ENCODE results near the gene TRERF1. TPM values are rescaled to one million over a fixed set of nuclear protein-coding genes. Genes with fewer than 3 reads are reported as not detected.

Gene TRERF1
- total RNA-seq, 1 donor: 9.8 TPM

DNA sequence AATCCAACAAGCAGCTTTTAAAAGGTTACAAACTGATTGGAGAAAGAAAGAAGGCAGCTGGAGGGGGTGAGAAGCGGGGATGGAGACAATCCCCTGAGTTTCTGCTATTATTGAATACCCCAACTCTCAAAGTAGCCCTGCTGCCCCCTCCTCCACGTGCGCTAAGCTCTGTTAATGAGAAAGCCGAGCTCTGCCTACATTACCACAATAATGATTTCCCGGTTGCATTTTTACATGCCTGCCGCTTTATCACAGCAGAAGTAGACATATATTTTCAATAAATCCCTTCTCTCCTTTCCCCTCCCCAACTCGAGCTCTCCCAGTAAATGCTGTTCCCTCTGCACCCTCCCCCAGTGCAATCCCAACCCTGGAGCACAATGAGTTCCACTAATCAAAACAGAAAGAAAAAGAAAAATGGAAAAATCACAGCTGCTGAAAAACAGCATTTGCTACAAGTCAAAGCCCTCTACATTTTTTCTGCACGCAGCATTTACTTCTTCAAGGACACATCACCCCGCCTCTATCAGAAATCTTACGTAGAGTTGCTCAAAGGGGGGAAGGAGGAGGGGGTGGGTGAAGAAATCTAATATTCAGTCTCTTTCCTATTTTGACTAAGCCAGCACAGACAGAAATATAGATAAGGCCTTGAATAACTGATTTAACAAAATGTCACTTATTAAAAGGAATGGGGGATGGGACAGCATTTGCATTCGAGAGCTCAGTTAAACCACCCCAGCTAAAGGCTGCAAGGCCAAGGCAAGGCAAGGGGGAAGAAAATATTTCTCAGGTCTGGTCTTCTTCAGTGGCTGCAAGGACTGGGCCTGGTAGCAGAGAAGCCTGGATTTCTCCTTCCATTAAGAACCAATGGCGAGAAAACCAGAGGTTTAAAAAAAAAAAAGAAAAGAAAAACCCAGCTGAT is 10.7 kb downstream of the TRERF1 start:
- Histone ChIP-seq H3K27me3 (ENCODE audit: insufficient read depth, low read length) (no peaks in the 10 kb centered on the region), H3K9me3 (ENCODE audit: low read depth, low read length) (no peaks in the 10 kb centered on the region), H3K4me1 (ENCODE audit: insufficient read depth, low read length) (peaks cover 28% of the 10 kb centered on the region), H3K4me3 (ENCODE audit: low read length) (no peak overlapping the region)

DNA sequence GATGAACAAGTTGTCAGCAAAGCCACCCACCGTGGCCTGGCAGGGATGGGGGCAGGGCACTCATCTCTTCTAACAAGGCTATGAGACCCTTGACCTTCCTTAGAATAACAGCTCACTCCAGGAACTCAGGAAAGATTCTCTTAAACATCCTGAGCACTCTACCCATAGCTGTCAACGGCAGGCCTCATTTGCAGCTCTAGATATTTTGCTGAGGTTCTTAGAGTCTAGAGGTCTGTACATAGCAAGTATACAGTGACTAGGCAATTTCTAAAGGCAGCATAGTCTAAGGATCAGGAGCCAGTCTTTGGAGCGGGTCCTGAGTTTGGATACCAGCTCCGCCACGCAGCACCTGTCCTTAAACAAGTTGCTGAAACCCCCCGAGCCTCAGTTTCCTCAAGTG is 11.7 kb downstream of the TRERF1 start:
- Histone ChIP-seq H3K4me3 (ENCODE audit: low read length) (no peak overlapping the region), H3K4me1 (ENCODE audit: insufficient read depth, low read length) (peaks cover 28% of the 10 kb centered on the region), H3K9me3 (ENCODE audit: low read depth, low read length) (no peaks in the 10 kb centered on the region), H3K27me3 (ENCODE audit: insufficient read depth, low read length) (no peaks in the 10 kb centered on the region)

DNA sequence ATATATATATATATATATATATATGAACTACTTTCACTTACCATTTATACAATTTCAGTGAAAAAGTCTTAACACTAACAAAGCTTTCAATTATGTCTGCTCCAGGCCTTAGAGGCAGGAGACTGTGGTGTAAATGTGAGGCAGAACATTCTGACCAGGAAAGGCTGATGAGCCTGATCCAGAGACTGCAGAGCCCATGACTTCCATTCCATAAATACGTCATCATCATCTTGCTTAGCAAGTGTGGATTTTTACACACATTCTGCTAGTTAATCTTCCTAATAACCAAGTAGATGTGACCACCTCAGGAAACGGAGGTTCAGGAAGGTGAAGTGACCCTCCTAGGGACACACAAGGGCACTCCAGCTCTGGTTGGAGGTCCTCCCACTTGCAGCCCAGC is 14.9 kb downstream of the TRERF1 start:
- Histone ChIP-seq H3K4me3 (ENCODE audit: low read length) (no peak overlapping the region), H3K4me1 (ENCODE audit: insufficient read depth, low read length) (peaks cover 20% of the 10 kb centered on the region), H3K9me3 (ENCODE audit: low read depth, low read length) (peaks cover 12% of the 10 kb centered on the region), H3K27me3 (ENCODE audit: insufficient read depth, low read length) (no peaks in the 10 kb centered on the region)

DNA sequence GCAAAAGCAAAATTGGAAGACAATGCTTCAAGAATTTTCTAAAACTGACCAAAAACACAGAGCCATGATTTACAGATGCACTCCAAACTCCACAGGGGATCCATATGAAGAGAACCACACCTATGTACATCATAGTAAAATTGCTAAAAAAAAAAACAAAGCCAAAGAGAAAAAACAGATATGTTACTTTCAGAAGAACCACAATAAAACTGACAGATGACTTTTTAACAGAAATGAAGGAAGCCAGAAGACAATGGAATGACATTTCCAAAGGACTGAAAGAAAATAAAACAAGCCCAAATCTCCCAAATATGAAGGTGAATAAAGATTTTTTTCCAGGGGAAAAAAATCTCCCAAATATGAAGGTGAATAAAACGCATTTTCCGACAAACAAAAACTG is 17.5 kb downstream of the TRERF1 start:
- no peak overlapping the region for H3K4me3 ChIP-seq (ENCODE audit: low read length)
- H3K27me3 ChIP-seq (ENCODE audit: insufficient read depth, low read length): no peaks in the 10 kb centered on the region
- H3K4me1 ChIP-seq (ENCODE audit: insufficient read depth, low read length): peaks cover 9% of the 10 kb centered on the region
- peaks cover 12% of the 10 kb centered on the region for H3K9me3 ChIP-seq (ENCODE audit: low read depth, low read length)

DNA sequence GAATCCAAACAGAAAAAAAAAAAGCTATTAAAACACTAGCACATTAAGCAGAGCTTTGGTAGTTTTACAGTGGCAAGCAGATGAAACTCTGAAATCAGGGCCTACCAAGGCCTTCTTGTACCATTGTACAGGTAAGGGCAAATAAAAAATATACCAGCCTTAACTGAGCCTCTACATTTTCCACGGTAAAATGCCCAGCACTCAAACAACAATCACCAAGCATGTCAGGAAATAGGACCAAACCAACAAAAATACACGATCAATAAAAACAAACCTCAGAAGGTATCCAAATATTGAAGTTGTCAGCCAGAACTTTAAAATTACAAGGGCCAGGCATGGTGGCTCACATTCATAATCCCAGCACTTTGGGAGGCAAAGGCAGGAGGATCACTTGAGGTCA is 18.3 kb downstream of the TRERF1 start:
- H3K4me3 ChIP-seq (ENCODE audit: low read length): no peak overlapping the region
- H3K27me3 ChIP-seq (ENCODE audit: insufficient read depth, low read length): no peaks in the 10 kb centered on the region
- H3K4me1 ChIP-seq (ENCODE audit: insufficient read depth, low read length): peaks cover 17% of the 10 kb centered on the region
- peaks cover 12% of the 10 kb centered on the region for H3K9me3 ChIP-seq (ENCODE audit: low read depth, low read length)

DNA sequence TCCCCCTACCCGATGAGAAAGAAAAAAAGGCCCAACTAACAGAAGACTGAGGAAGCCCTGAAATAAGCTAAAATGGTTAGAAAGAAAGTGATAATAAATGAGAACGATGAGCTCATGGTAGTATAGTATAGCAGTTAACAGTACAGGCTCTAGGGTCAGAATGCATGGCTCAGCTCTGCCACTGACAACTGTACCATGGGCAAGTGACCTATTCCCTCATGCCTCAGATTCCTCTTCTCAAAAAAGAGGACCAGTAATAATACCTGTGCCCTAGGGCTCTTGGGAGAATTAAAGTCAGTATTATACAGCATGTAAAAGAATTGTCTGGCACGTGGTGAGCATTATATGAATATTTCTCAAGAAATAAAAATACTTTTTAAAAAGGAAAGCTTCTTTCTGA is 19.8 kb downstream of the TRERF1 start:
- Histone ChIP-seq H3K4me1 (ENCODE audit: insufficient read depth, low read length) (peaks cover 25% of the 10 kb centered on the region), H3K4me3 (ENCODE audit: low read length) (no peak overlapping the region), H3K27me3 (ENCODE audit: insufficient read depth, low read length) (no peaks in the 10 kb centered on the region), H3K9me3 (ENCODE audit: low read depth, low read length) (peaks cover 12% of the 10 kb centered on the region)

DNA sequence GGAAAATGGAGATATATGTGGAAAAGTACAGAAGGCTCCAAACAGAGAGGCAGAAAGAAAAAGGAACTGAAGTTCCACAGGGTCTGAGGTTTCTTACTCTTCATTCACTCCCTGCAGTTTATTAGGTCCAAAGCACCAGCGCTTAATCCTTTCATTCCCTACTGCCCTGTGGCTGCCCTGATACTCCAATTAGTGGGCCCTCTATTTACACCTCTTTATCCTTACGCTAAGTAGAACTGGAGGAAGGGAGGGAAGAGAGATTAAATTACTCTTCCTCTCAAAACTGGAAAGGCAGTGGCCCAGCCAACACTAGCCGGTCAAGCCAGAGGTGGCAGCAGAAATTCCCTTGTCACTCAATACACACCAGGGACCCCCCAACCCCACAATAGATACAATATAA is 20.4 kb downstream of the TRERF1 start:
- peaks cover 12% of the 10 kb centered on the region for H3K9me3 ChIP-seq (ENCODE audit: low read depth, low read length)
- H3K4me1 ChIP-seq (ENCODE audit: insufficient read depth, low read length): peaks cover 25% of the 10 kb centered on the region
- H3K4me3 ChIP-seq (ENCODE audit: low read length): no peak overlapping the region
- H3K27me3 ChIP-seq (ENCODE audit: insufficient read depth, low read length): no peaks in the 10 kb centered on the region

DNA sequence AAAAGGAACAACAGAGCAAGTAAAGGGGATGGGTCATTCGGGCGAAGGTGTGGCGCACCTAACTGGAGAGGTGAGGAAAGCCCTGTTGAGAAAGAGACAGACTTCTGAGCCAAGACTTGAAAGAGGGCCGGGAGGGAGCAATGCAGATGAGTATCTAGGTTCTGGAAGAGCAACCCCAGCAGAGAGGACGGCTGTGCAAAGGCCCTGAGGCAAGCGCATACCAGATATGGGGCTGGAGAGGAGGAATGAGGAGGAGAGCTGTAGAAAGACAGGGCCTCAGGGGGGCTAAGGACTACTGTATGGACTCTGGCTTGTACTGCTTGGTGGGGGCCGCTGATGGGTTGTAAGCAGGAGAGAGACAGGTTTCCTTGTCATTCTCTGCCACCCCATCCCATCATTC is 21.9 kb downstream of the TRERF1 start:
- Histone ChIP-seq H3K4me3 (ENCODE audit: low read length) (no peak overlapping the region), H3K4me1 (ENCODE audit: insufficient read depth, low read length) (peaks cover 28% of the 10 kb centered on the region), H3K27me3 (ENCODE audit: insufficient read depth, low read length) (no peaks in the 10 kb centered on the region), H3K9me3 (ENCODE audit: low read depth, low read length) (peaks cover 12% of the 10 kb centered on the region)

DNA sequence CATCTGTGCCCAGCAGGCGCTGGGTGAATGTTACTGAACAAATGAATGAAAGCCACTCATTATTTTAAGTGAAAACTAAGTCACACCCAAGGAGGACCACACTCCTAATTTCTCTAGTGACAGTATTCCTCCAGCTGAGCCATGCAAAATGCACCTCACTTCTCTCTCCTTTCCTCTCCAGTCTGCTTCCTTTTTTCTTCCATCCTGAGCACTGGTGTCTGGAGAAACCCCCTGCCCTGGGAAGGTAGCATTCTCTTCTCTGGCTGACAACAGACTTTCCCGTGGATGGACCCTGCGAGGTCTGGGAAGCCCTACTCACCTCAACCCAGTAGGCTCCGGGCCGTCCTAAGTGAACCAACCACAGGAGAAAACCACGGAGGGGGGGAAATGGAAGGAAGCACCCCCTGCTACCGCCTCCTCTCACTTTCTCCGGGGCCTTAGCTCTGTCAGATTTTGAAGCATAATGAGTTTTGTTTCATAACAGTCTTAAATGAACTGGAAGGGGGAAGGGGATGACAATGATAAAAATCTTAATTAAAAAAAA is 22.6 kb downstream of the TRERF1 start:
- Histone ChIP-seq H3K4me1 (ENCODE audit: insufficient read depth, low read length) (peaks cover 28% of the 10 kb centered on the region), H3K4me3 (ENCODE audit: low read length) (no peak overlapping the region), H3K9me3 (ENCODE audit: low read depth, low read length) (peaks cover 9% of the 10 kb centered on the region), H3K27me3 (ENCODE audit: insufficient read depth, low read length) (no peaks in the 10 kb centered on the region)

DNA sequence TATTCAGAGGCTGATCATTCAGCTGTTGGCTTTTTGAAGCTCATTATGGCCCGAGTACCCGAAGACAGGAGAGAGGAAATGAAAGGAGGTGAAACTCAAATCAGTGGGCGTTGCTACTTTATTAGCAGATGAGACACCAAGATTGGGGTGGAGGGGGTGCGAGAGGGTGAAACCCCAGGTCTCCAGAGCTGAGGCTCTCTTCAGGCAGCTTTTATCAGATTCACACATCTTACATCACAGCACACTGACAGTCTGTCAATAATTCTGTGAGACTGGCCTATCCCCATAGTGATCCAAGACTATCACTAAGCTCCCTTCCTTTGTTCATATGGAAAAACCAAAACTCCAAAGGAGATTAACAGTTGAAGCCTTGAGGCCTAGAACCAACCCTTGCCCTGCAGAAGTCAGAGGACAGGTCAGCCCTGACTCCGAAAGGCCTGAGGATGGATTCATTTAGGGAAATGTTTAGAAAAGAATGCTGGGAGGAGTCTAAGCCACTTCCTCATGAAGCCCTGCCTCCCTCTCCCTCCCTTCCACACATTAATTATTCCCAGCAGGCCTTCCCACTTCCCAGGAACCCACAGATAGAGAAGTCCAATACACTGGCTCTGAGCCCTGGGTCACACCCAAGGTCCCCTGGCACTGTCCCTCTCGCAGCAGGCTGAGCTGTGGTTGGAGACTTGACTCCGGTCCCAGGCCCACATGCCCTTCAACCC is 23.2 kb downstream of the TRERF1 start:
- Histone ChIP-seq H3K27me3 (ENCODE audit: insufficient read depth, low read length) (no peaks in the 10 kb centered on the region), H3K4me3 (ENCODE audit: low read length) (no peak overlapping the region), H3K4me1 (ENCODE audit: insufficient read depth, low read length) (peaks cover 28% of the 10 kb centered on the region), H3K9me3 (ENCODE audit: low read depth, low read length) (peaks cover 3% of the 10 kb centered on the region)

DNA sequence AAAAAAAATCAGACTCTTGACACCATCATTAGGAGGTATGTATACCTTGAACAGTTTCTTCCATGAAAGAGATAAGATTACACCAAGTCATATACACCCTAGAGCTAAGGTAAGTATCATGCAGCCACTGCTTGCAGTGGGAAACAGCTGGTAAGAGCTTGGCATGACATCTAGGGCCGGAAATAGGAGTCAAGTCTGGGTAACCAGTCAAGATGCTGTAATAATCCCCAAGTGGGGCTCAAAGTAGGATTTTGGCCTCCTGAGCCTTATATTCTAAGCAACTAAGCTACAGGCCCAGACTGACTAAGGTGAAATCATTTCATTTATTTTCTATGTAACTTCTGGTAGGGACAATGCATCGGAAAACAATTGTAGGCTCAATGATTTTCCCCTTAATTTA is 23.9 kb downstream of the TRERF1 start:
- no peaks in the 10 kb centered on the region for H3K27me3 ChIP-seq (ENCODE audit: insufficient read depth, low read length)
- no peaks in the 10 kb centered on the region for H3K9me3 ChIP-seq (ENCODE audit: low read depth, low read length)
- no peak overlapping the region for H3K4me3 ChIP-seq (ENCODE audit: low read length)
- H3K4me1 ChIP-seq (ENCODE audit: insufficient read depth, low read length): peaks cover 28% of the 10 kb centered on the region

DNA sequence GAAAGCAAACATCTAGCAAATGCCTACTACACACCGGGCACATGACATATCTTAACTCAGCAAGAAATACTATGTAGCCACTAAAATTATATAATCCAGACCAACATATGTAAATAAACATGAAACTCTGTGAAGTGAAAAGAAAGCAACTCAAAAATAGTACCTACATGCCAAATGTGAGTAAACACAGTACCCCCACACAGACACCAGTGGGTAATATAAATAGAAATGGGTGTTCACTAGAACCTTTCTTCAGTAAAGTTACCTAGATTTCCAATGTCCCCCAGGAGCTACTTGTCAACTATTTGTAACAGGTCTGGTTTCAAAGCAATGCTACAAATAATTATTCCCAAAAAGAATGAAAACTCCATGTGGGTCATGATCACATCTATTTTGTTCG is 25.5 kb downstream of the TRERF1 start:
- no peak overlapping the region for H3K4me3 ChIP-seq (ENCODE audit: low read length)
- H3K4me1 ChIP-seq (ENCODE audit: insufficient read depth, low read length): peaks cover 28% of the 10 kb centered on the region
- H3K9me3 ChIP-seq (ENCODE audit: low read depth, low read length): no peaks in the 10 kb centered on the region
- no peaks in the 10 kb centered on the region for H3K27me3 ChIP-seq (ENCODE audit: insufficient read depth, low read length)

DNA sequence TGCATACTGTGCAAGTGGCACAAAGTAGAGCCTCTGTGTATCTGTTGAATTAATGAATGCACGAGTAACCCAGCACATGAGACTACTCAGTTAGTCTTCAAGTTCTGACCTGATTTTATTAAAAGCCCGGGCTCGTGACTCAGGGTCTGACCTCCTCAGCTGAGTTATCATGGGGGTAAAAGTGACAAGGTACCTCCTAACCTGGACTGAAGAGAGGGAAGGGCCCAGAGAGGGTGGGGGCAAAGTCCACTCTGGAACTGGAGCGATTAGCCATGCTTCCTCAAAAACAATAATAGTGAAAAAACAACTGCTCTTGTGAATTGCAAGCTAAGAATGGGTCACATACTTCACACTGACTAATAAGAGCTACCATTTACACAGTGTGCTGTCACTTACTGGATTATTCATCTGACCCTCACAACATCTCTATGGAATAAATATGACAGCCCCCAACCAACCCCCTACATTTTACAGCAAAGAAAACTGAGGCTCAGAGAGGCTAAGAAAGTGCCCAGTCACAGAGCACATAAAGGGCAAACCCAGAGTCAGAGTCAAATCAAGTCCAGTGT is 26.7 kb downstream of the TRERF1 start:
- Histone ChIP-seq H3K4me3 (ENCODE audit: low read length) (no peak overlapping the region), H3K9me3 (ENCODE audit: low read depth, low read length) (no peaks in the 10 kb centered on the region), H3K27me3 (ENCODE audit: insufficient read depth, low read length) (no peaks in the 10 kb centered on the region), H3K4me1 (ENCODE audit: insufficient read depth, low read length) (peaks cover 27% of the 10 kb centered on the region)

DNA sequence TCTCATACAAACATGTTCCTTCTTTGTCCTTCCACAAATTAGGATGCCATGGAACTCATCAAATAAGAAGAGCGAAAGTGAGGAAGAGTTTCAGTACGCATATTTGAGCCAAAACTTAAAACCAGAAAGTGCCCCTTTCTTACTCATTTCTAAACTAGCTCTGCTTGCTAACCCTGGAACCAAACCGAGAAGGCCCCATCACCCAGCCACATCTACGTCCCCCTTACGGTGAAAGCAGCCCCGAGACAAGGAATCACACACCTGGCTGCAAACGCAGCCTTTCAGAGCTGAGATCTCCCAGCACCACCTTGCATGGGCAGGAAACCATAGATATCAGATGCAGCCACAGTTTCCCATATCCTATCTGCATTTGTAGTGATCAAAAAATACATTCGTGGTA is 28.5 kb downstream of the TRERF1 start:
- no peaks in the 10 kb centered on the region for H3K27me3 ChIP-seq (ENCODE audit: insufficient read depth, low read length)
- H3K9me3 ChIP-seq (ENCODE audit: low read depth, low read length): no peaks in the 10 kb centered on the region
- no peak overlapping the region for H3K4me3 ChIP-seq (ENCODE audit: low read length)
- H3K4me1 ChIP-seq (ENCODE audit: insufficient read depth, low read length): peaks cover 21% of the 10 kb centered on the region

DNA sequence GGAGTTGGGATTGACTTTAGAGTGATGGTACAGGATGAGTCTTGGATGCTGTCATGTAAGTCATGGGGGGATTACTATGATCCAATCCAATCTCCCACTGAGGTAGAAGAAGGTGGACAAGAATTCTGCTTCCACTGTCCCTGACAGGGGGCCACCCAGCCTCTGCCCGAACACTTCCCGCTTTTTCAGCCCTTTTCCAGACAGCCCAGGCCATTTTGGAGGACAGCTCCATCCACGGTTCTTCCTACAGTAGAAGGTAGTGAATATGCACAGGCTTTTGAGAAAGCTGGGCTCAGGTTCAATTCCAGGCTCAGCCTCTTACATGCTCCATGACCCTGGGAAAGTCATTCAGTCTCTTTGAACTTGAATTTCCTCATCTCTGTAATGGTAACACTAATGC is 31.0 kb downstream of the TRERF1 start:
- peaks cover 27% of the 10 kb centered on the region for H3K4me1 ChIP-seq (ENCODE audit: insufficient read depth, low read length)

More for the DNA sequence above, 31.0 kb downstream of the TRERF1 start:
- no peak overlapping the region for H3K4me3 ChIP-seq (ENCODE audit: low read length)
- H3K9me3 ChIP-seq (ENCODE audit: low read depth, low read length): no peaks in the 10 kb centered on the region
- H3K27me3 ChIP-seq (ENCODE audit: insufficient read depth, low read length): no peaks in the 10 kb centered on the region

Measured in mononuclear cell (primary cell).